Lung (tissue), 12 donors: Measurements from ENCODE around the gene RALGPS1. TPM values are rescaled to one million over a fixed set of nuclear protein-coding genes. Genes with fewer than 3 reads are reported as not detected.

Experiments
- ATAC-seq: fragments of 200-7000 bp; cut with Tn5 transposase; one replicate; pipeline ENCODE4 v1.9.1; 2020; ENCODE audit warnings: moderate number of reproducible peaks; ENCODE audit not compliant: insufficient read depth, low FRiP score
- DNase-seq, 3 donors: peaks; one replicate each; pipeline ENCODE4 v3.0.0-alpha.2; 2013 to 2017
- H3K27ac ChIP-seq, 2 donors: one replicate each; pipeline ENCODE4 v1.5.1; 2013; ENCODE audit warnings: mild to moderate bottlenecking in 2 of 2, moderate library complexity in 2 of 2, control low read depth in 1 of 2, inconsistent platforms in 1 of 2, low read depth in 1 of 2, low read length in 1 of 2
- H3K27me3 ChIP-seq, 3 donors: one replicate each; pipeline ENCODE4 v1.5.1; 2013; ENCODE audit warnings: low read length in 2 of 3; ENCODE audit not compliant: control insufficient read depth in 3 of 3, insufficient read depth in 3 of 3
- H3K36me3 ChIP-seq, 4 donors: one replicate each; pipeline ENCODE4 v1.5.1; 2013; ENCODE audit warnings: low read length in 4 of 4, mild to moderate bottlenecking in 1 of 4, moderate library complexity in 1 of 4; ENCODE audit not compliant: control insufficient read depth in 4 of 4, insufficient read depth in 4 of 4
- H3K4me1 ChIP-seq, 5 donors: one replicate each; pipeline ENCODE4 v1.5.1; 2013; ENCODE audit warnings: low read length in 5 of 5, mild to moderate bottlenecking in 2 of 5, moderate library complexity in 1 of 5; ENCODE audit not compliant: control insufficient read depth in 5 of 5, insufficient read depth in 5 of 5
- H3K4me3 ChIP-seq: one replicate; pipeline ENCODE4 v1.5.1; 2013; ENCODE audit warnings: mild to moderate bottlenecking, control low read depth, moderate library complexity
- H3K9ac ChIP-seq, 2 donors: one replicate each; pipeline ENCODE4 v1.5.1; 2013; ENCODE audit warnings: low read length in 2 of 2, control low read depth in 1 of 2; ENCODE audit not compliant: insufficient read depth in 1 of 2
- H3K9me3 ChIP-seq, 4 donors: one replicate each; pipeline ENCODE4 v1.5.1; 2013; ENCODE audit warnings: low read length in 3 of 4, mild to moderate bottlenecking in 1 of 4, moderate library complexity in 1 of 4; ENCODE audit not compliant: control insufficient read depth in 4 of 4, insufficient read depth in 3 of 4
- WGBS, 2 donors: extraction: QIAGEN DNeasy Blood & Tissue Kit; methylation state at CpG; one replicate each; pipeline ENCODE4 v1.1.7; 2013; 5-methylcytosine and 5-hydroxymethylcytosine counted together
- polyA plus RNA-seq, 2 donors: library from polyadenylated mRNA; stranded (reverse); fragments of 200-250 nt; gene quantifications; one replicate each; pipeline ENCODE4 v1.2.1, GENCODE V29; 2013
- total RNA-seq, 2 donors: library from RNA; depleted of rRNA in 1 of 2; stranded (reverse); fragments of >200 nt in 1 of 2; gene quantifications; one replicate each; pipeline ENCODE4 v1.2.1, GENCODE V29; 2014 to 2021
- TF ChIP-seq, protein P1 (sequence below): IDR thresholded peaks from 2 replicates; pipeline ENCODE4 v1.5.1; 2012; ENCODE audit warnings: mild to moderate bottlenecking; ENCODE audit errors: control extremely low read depth, extremely low read depth
- donor health status: control.
- donor health status: control.
- donor health status: Bipolar disorder and iron deficiency.
- donor health status: healthy.
- donor health status: DM: yes; HTN: yes; CAD: no.

The RALGPS1 gene
- total and polyA plus RNA-seq, 4 donors = 3.5 to 30.3 (median 11.9) TPM

DNA sequence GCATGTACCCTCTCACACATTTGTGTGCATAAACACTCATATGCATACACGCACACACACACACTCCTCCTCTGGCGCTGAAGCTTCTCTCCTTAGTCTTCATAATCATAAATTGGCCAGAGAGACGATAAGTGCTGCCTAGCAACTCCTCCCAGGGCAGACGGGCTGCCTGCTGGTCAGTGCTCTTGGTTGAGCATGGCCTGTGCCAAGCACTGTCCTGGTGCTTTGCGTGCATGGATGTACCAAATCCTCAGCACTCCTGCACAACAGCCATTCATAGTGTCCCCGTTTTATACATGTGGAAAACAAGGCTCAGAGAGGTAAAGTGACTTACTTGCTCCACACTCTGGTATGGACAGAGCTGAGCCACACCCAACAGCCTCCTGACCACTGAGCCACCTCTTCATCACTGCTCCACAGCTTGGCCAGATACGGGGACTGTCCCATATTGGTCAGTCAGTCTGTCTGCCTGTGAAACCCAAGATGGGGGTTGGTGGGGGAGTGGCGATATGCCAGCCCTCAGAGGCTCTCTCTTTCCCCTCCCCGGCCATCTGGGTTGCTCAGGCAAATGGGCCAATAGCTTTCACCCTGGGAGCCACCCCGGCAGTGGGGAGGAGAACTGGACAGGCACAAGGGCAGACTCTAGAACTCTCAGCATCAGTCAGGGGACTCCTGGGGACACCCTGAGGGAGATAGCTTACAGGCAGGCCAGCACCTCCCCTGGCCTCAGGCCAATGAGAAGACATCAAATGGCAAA is 285.7 kb downstream of the RALGPS1 start:
- H3K9ac ChIP-seq = no peak overlapping the region
- DNase-seq (no peak), ATAC-seq (no peak)
- no peak overlapping the region for H3K27ac ChIP-seq
- peaks cover 0 to 3% (median 1%) of the 10 kb centered on the region in 4 donors for H3K36me3 ChIP-seq
- 81 to 82% methylated on average over 10 of the region's 10 CpGs for WGBS, 2 donors
- H3K4me3 ChIP-seq = no peak overlapping the region
- no peaks in the 10 kb centered on the region for H3K27me3 ChIP-seq
- H3K4me1 ChIP-seq = peaks cover 0 to 43% (median 10%) of the 10 kb centered on the region in 5 donors
- TF ChIP-seq, protein P1, sequence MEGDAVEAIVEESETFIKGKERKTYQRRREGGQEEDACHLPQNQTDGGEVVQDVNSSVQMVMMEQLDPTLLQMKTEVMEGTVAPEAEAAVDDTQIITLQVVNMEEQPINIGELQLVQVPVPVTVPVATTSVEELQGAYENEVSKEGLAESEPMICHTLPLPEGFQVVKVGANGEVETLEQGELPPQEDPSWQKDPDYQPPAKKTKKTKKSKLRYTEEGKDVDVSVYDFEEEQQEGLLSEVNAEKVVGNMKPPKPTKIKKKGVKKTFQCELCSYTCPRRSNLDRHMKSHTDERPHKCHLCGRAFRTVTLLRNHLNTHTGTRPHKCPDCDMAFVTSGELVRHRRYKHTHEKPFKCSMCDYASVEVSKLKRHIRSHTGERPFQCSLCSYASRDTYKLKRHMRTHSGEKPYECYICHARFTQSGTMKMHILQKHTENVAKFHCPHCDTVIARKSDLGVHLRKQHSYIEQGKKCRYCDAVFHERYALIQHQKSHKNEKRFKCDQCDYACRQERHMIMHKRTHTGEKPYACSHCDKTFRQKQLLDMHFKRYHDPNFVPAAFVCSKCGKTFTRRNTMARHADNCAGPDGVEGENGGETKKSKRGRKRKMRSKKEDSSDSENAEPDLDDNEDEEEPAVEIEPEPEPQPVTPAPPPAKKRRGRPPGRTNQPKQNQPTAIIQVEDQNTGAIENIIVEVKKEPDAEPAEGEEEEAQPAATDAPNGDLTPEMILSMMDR = no peak
- no peaks in the 10 kb centered on the region for H3K9me3 ChIP-seq

- DNase-seq = no peak
- WGBS, 2 donors = 95 to 97% methylated on average over 6 of the region's 6 CpGs
Observed at GRCh38 chr9:127201071-127201541, 286.5 kb downstream of the RALGPS1 start.

DNA sequence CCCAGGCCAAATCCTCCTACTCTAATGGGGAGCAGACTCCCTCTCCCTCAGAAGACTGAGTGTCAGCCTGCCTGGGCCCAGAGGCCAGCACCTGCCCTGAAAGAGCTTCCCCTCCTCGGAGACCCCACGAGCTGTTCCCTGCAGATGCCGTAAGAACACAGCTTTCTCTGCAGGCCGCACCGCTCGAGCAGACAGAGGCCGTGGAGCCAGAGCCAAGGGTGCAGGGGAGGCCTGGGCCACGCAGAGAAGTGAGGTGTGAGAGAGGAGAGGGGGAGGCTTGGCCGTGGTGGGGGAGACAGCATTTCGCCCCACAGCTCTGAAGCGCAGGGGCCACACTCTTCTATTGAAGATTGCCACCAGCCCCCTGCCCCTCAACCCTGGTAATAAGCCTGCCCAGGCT is 287.1 kb downstream of the RALGPS1 start:
- H3K27ac ChIP-seq = no peak overlapping the region
- DNase-seq (no peak), ATAC-seq (no peak)
- H3K9ac ChIP-seq = no peak overlapping the region
- TF ChIP-seq, protein P1 = no peak
- no peaks in the 10 kb centered on the region for H3K9me3 ChIP-seq
- peaks cover 0 to 3% (median 1%) of the 10 kb centered on the region in 4 donors for H3K36me3 ChIP-seq
- peaks cover 0 to 47% (median 10%) of the 10 kb centered on the region in 5 donors for H3K4me1 ChIP-seq
- no peaks in the 10 kb centered on the region for H3K27me3 ChIP-seq
- 91 to 96% methylated on average over 11 of the region's 11 CpGs for WGBS, 2 donors
- H3K4me3 ChIP-seq = no peak overlapping the region

More at GRCh38 chr9:127201071-127201541, 286.5 kb downstream of the RALGPS1 start:
- no peak for ATAC-seq
- Histone ChIP-seq H3K4me1 (peaks cover 0 to 47% (median 10%) of the 10 kb centered on the region in 5 donors), H3K4me3 (no peak overlapping the region), H3K27ac (no peak overlapping the region), H3K27me3 (no peaks in the 10 kb centered on the region), H3K9me3 (no peaks in the 10 kb centered on the region), H3K36me3 (peaks cover 0 to 3% (median 1%) of the 10 kb centered on the region in 4 donors), H3K9ac (no peak overlapping the region)
- TF ChIP-seq, protein P1 = no peak
